ENCODE data around the gene SLC6A12. TPM values are rescaled to one million over a fixed set of nuclear protein-coding genes. Genes with fewer than 3 reads are reported as not detected.

Gene SLC6A12
- total RNA-seq, 1 experiment from 2014 or later, result 0.17 TPM

- Histone ChIP-seq H2BK15ac (ENCODE audit: low read depth, low read length) (no peak overlapping the region), H2AFZ (ENCODE audit: low read length) (no peak overlapping the region), H3K4me2 (ENCODE audit: insufficient read depth, insufficient read length, low read length) (no peak overlapping the region), H3K4ac (ENCODE audit: low read depth, low read length) (no peak overlapping the region), H2BK5ac (ENCODE audit: insufficient read length, low read length) (no peak overlapping the region), H3K18ac (ENCODE audit: insufficient read length, low read depth, low read length) (no peak overlapping the region), H3K14ac (ENCODE audit: insufficient read depth, low read length) (no peak overlapping the region), H4K91ac (ENCODE audit: insufficient read length, low read depth, low read length) (no peak overlapping the region), H4K20me1 (ENCODE audit: control insufficient read depth, insufficient read depth, insufficient read length) (no peaks in the 10 kb centered on the region), H2BK12ac (ENCODE audit: insufficient read length, low read depth, low read length) (no peak overlapping the region), H2BK120ac (ENCODE audit: low read depth, low read length, poor library complexity, severe bottlenecking) (no peak overlapping the region), H3K79me2 (ENCODE audit: insufficient read depth, low read length) (no peaks in the 10 kb centered on the region), H2AK5ac (ENCODE audit: insufficient read length, low read length) (no peak overlapping the region), H3K56ac (ENCODE audit: insufficient read length, low read depth, low read length) (no peak overlapping the region), H3K27me3 (ENCODE audit: insufficient read depth, low read length) (peaks cover 4% of the 10 kb centered on the region; the same call in 1 of the 2 replicates), H4K8ac (replicated peaks; ENCODE audit: insufficient read length, low read depth, low read length) (no peak overlapping the region), H3K27ac (ENCODE audit: insufficient read length, low read depth, low read length) (no peak overlapping the region), H4K5ac (ENCODE audit: insufficient read length, low read depth, low read length) (no peak overlapping the region), H3K9me3 (ENCODE audit: control insufficient read depth, low read depth, low read length) (no peaks in the 10 kb centered on the region), H3K23ac (ENCODE audit: insufficient read length, low read depth, low read length) (no peak overlapping the region), H2BK20ac (ENCODE audit: low read depth, low read length, poor library complexity, severe bottlenecking) (no peak overlapping the region), H3K23me2 (ENCODE audit: insufficient read length, low read depth, low read length, poor library complexity, severe bottlenecking) (no peaks in the 10 kb centered on the region), H3T11ph (ENCODE audit: low read length) (no peak overlapping the region), H3K79me1 (ENCODE audit: insufficient read depth, low read depth, low read length, poor library complexity, severe bottlenecking) (no peaks in the 10 kb centered on the region), H3K4me1 (ENCODE audit: insufficient read depth, low read length) (0 out of 2 replicates have a peak, but pooled peaks cover 4% of the 10 kb centered on the region), H3K9ac (ENCODE audit: extremely low read depth, insufficient read length, low read length) (no peak overlapping the region)
- Mint-ChIP-seq H3K27me3 (ENCODE audit: low read depth) (peaks cover 97% of the 10 kb centered on the region), H3K4me1 (peaks cover 29 to 36% of the 10 kb centered on the region in 2 experiments), H3K4me3 (no peak overlapping the region), H3K9me3 (no peaks in the 10 kb centered on the region; a peak in 2 of 5 replicates), H3K27ac (no peak overlapping the region), H3K36me3 (ENCODE audit: insufficient read depth in 1 of 3, low read depth in 3 of 3) (no peaks in the 10 kb centered on the region)
- TF ChIP-seq, protein P1, sequence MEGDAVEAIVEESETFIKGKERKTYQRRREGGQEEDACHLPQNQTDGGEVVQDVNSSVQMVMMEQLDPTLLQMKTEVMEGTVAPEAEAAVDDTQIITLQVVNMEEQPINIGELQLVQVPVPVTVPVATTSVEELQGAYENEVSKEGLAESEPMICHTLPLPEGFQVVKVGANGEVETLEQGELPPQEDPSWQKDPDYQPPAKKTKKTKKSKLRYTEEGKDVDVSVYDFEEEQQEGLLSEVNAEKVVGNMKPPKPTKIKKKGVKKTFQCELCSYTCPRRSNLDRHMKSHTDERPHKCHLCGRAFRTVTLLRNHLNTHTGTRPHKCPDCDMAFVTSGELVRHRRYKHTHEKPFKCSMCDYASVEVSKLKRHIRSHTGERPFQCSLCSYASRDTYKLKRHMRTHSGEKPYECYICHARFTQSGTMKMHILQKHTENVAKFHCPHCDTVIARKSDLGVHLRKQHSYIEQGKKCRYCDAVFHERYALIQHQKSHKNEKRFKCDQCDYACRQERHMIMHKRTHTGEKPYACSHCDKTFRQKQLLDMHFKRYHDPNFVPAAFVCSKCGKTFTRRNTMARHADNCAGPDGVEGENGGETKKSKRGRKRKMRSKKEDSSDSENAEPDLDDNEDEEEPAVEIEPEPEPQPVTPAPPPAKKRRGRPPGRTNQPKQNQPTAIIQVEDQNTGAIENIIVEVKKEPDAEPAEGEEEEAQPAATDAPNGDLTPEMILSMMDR (conservative IDR thresholded peaks at IDR 0.05), result no peak
- no CpG with 5 or more reads among the region's 3 CpGs for WGBS (ENCODE audit: extremely low coverage, insufficient read length, low lambda C conversion rate)
- no peak for DNase-seq
Observed at GRCh38 chr12:211142-211465, 2.9 kb downstream of the SLC6A12 start.
